T47D (cell line): Measurements from ENCODE around the gene CTLA4.

Experiments
- DNase-seq, 2 experiments: peaks; one replicate each; pipeline versions ENCODE4 v3.0.0 to v3.0.0-alpha.2; 2011 to 2012; ENCODE audit warnings: low read depth in 1 of 2, low spot score in 1 of 2
- JUND ChIP-seq: IDR thresholded peaks from 2 replicates; pipeline ENCODE4 v1.6.1; 2012; ENCODE audit warnings: low read depth
- in situ Hi-C: cut with HindIII; loops from 2 replicates; pipeline ENCODE4 v1.10.0; 2016; ENCODE audit warnings: low sequenced_read_pairs, low pct_unique_long_range_greater_than_20kb

Gene CTLA4

DNA sequence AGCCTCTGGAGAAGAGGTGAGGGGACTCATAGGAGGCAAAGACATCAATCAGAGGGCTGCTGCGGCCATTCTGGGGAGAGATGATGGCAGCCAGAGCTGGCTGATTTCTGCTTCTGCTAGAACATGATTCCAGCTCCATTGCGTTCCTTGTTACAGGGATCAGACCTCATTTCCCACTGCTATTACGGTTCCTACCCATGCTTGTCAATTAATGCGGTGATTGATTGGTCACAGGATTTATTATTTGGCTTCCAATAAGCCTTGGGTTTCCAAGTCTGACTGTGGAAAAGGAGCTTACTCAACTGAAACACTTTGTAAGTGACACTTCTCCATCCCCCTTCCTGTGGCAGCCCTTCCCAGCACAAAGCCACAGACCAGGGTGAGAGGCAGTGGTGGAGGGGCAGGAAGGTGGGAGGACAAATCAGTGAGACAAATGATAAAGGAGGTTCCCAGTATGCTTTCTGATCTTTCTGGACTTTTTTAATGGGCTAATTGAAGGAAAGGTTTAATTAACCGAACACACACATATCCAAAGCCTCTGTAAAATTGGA is 26.8 kb upstream of the CTLA4 start:
- no peak for DNase-seq
- in situ Hi-C loops = no loop called here

DNA sequence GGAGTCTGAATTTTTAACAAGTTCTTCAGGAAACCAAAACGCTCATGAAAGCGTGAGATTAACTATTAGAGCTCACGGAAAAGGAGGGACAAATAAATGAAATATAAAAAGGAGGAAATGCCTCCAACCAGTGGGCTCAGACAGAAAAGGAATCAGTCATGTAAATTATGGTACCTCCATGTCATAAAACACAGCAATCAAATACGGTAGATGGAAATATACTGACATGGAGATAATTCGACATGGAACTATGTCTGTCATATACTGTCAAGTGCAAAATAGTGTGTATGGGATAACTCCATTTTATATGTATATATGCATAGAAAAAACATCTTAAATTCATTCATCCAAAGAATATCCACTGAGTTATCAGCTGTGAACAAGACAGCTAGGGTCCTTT is 25.9 kb upstream of the CTLA4 start:
- in situ Hi-C loops = no loop called here
- TF ChIP-seq JUND = no peak
- no peak for DNase-seq

More for the DNA sequence above, 26.8 kb upstream of the CTLA4 start:
- TF ChIP-seq JUND = no peak

DNA sequence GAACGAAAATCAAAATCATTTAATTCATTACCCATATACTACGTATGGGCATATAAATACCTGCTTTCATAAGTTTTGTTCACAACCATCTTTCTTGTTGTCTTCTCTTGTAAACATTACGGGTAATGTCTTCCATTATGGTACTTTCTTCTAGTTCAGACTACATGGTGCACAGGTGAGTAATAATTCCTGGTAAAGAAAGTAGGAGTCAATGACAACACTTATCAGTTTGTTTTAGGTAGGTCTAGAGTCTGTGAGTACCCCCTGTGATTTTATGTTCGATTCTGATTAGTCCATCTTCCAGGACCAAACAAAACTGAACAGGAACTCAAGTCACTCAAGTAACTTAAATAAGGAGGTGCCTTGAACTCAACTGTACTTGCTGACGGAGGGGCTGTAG is 25.2 kb upstream of the CTLA4 start:
- in situ Hi-C loops = no loop called here
- TF ChIP-seq JUND = no peak
- DNase-seq = no peak

DNA sequence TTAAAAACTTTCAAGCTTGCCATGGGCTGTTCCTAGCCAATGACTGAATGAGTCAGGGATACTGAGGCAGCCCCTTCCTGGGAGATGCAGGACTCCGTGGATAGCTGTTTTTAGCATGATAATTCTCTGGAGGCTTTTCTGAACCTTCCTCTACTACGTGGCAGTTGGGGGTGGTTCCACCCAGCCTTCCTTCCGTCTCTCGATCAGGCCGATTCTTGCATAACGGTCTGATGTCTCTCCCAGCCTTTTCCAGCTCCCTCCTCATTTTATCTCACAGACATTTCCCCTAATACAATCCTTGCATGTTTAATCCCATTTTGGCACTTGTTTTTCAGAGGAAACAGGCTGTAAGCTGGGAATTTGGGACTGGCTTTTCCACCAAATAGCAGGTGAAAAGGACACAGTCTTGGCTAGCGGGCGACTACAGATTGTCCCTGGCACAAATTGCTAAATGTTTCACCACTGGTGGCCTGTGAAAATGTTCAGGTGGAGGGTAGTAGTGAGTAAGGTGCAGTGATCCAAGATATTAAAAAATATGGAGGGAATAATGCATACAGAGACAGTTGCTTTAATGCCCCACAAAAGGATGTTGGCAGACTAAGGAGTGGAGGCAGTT is 21.0 kb upstream of the CTLA4 start:
- in situ Hi-C loops = no loop called here
- no peak for DNase-seq
- no peak for TF ChIP-seq JUND

DNA sequence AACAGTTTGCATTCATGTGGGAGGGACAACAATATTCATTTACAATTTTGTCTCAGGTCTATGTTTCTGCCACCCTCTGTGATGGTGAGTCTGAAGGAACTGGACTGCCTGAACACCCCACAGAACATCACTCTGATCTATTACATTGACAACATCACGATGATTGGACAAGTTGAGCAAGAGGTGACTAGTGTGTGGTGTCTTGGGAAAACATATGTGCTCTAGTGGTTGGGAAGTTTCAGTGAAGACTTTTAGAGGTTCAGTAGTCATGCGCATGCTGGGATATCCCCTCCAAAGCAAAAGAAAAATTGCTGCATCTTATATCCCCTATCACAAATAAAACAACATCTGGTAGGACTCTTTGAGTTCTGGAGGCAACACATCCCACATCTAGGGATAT is 18.6 kb upstream of the CTLA4 start:
- DNase-seq = no peak
- in situ Hi-C loops = no loop called here
- TF ChIP-seq JUND = no peak

DNA sequence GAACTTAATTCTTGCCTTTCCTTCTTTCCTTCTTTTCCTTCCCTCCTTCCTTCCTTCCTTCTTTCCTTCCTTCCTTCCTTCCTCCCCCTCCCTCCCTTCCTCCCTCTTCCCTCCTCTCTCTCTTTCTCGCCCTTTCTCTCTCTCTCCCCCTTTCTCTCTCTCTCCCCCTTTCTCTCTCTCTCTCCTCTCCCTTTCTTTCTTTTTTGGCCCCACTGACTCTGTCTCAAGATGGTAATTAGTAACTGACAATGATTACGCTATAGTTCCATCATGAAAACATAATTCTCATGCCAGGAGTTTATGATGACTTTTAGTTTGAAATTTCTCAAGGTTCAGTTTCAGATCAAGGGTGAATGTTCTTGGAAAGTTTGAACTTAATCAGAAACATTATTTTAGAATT is 14.8 kb upstream of the CTLA4 start:
- DNase-seq = no peak
- in situ Hi-C loops = no loop called here
- no peak for TF ChIP-seq JUND

DNA sequence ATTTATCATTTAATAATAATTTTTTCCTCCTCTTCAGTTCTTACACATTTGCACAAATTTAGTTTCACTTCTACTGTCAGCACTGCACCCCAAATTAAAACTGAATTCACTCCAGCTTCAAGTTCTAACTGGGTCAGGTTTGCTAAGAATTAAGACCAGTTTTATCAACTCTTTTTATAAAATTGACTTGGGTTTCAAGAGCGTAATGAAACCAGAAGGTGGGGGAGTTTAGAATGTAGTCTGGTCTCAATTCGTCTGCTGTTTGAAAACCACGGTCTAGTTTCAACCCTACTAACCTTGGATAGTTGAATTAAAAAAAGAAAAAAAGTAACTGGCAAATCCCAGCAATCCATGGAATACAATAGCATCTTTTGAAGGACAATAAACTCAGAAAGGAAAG is 14.3 kb upstream of the CTLA4 start:
- in situ Hi-C loops = no loop called here
- DNase-seq = no peak

DNA sequence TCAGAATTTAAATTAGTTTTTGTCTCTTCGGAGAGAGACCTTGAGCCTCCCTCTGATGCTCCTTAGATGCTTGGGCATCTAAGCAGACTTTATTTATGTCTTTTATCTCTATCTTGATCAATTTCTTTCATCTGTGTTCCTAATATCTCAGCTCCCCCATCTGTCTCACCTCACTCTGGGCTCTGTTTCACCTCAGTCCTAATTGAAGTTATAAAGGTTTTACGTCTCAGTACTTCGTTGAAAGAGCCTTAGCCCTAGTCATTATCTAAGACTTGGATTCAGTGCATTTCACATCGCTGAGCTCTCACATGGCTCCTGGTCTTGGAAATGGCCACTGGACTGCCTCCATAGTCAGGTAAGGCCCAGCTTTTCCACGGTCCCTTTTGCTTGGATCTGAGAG is 13.8 kb upstream of the CTLA4 start:
- DNase-seq = no peak
- in situ Hi-C loops = no loop called here
- no peak for TF ChIP-seq JUND

More for the DNA sequence above, 14.3 kb upstream of the CTLA4 start:
- TF ChIP-seq JUND = no peak

DNA sequence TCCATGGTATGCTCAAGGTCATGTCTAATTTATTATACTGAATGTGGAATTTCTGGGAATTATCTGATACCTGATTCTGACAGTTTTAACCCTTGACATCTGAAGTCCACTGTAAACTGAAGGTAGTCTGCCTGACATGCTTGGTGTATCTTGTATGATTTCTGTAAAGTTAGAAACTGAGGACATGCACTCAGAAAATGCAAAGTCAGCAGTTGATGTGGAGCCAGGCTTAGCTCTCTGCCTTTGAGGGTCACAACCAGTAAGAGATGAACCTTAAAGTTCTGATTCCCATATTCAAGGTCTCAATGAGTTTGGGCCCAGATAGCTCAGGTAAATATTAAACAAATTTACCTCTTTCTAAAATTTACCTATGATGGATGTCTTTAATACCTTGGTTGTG is 12.3 kb upstream of the CTLA4 start:
- no peak for TF ChIP-seq JUND
- DNase-seq = no peak
- in situ Hi-C loops = no loop called here

DNA sequence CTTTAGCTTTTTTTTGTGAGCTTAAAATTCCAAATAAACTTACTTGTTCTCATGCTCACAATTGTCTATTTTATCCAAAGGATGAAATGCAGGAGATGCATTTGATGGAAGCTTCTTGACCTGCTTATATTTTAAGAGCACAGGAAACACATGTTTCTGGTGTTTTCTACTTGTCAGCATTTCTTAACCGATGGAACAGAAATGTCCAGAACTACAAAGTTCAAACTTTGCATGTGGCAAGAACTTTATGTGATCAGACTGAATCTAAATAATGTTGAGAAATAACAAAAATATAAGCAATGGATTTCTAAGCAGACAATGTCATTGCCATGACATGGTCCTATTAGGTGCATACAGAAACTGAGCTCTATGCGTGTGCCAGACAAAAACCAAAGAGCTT is 9.9 kb upstream of the CTLA4 start:
- in situ Hi-C loops = no loop called here
- no peak for TF ChIP-seq JUND
- no peak for DNase-seq

DNA sequence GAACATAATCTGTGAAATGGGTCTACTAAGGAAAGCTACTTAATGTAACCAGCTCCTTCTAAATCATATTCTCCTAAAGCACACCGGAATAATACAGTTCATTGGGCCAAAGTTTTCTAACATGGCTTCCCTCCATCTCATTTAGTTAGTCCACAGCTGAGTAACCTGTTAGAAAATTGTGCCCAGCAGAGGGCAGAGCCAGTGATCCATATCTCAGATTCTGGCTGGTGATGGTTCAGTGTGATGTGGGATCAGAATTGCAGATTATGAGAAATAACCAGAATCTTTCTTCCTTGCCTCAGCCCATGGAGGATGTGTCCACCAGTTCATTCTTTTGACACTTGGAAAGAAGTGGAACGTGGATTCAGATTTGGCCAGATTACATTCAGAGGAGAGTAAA is 9.4 kb upstream of the CTLA4 start:
- DNase-seq = no peak
- in situ Hi-C loops = no loop called here
- no peak for TF ChIP-seq JUND

DNA sequence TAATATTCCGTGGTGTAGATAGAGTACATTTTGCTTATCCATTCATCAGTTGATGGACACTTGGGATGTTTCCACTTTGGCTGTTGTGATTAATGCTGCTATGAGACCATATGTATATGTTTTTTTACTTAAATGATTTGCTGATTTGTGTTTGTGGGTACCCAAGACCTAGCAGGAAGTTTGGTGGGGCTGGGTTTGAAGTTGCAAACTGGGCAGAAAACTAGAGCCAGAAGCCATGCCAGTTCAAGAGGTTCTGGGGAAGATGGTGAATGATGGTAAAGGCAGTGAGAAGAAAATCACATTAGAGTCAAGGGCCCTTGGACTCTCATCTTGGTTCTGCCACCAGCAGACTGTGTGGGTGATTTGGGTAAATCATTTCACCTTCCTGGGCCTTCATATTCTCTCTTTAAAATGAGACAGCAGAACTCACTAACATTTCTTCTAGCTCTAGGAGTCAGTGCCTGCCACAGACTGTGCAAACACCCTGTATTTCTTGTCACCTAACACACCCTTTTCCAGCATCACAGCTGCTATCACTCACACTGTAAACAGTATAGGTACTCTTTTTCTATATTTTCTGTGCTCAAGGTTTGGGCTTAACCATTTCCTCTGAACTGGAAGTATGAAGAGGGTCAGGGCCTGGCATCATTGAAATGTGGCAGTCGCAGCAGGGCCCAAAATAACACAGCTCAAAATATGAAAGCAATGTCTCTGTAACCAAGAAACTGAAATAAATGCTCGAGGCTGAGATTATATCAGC is 8.4 kb upstream of the CTLA4 start:
- no peak for TF ChIP-seq JUND
- in situ Hi-C loops = no loop called here
- DNase-seq = no peak

DNA sequence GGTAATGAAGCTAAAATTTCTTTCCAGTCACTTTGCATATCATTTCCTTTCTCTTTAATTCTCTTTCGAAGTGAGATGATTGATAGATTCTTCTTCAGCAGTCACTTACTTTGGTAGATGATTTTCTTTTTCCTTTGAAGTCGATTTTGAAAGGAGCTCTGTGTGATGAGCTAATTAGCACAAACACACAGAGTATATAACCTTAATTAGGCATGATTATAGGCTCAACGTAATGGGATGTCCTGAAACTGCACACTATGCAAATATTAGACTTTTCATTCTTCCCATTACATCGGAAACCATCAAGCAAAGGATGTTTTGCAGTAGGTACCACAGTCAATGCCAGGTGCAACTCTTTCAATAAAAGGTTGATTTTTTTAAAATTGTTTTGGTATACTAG is 6.4 kb upstream of the CTLA4 start:
- in situ Hi-C loops = no loop called here
- no peak for TF ChIP-seq JUND
- DNase-seq = no peak
